ENCODE data around the gene PLEKHA1. TPM values are rescaled to one million over a fixed set of nuclear protein-coding genes. Genes with fewer than 3 reads are reported as not detected.
A peak's percentile ranks its signal among the peaks of the same experiment; 100 is the strongest.

The PLEKHA1 gene
- 127 TPM for polyA plus RNA-seq (ENCODE audit: insufficient read length)
- long read RNA-seq, donor 1, full-length matches to known transcripts, result 6 of 6 reads
- long read RNA-seq, donor 1, partial matches to known transcripts, result 0 of 6 reads
- long read RNA-seq, donor 1, other reads (novel, unspliced or antisense), result 0 of 6 reads
- long read RNA-seq, donor 2, full-length matches to known transcripts, result 8 of 8 reads
- long read RNA-seq, donor 2, partial matches to known transcripts, result 0 of 8 reads
- long read RNA-seq, donor 2, other reads (novel, unspliced or antisense), result 0 of 8 reads
- long read RNA-seq, donor 3, full-length matches to known transcripts, result 3 of 14 reads
- long read RNA-seq, donor 3, partial matches to known transcripts, result 11 of 14 reads
- long read RNA-seq, donor 3, other reads (novel, unspliced or antisense), result 0 of 14 reads
- long read RNA-seq, donor 4, full-length matches to known transcripts, result 1 of 1 reads
- long read RNA-seq, donor 4, partial matches to known transcripts, result 0 of 1 reads
- long read RNA-seq, donor 4, other reads (novel, unspliced or antisense), result 0 of 1 reads
- long read RNA-seq, donor 5, full-length matches to known transcripts, result 13 of 18 reads
- long read RNA-seq, donor 5, partial matches to known transcripts, result 0 of 18 reads
- long read RNA-seq, donor 5, other reads (novel, unspliced or antisense), result 5 of 18 reads
- long read RNA-seq, donor 6, full-length matches to known transcripts, result 7 of 7 reads
- long read RNA-seq, donor 6, partial matches to known transcripts, result 0 of 7 reads
- long read RNA-seq, donor 6, other reads (novel, unspliced or antisense), result 0 of 7 reads
- long read RNA-seq, donor 7, full-length matches to known transcripts, result 4 of 15 reads
- long read RNA-seq, donor 7, partial matches to known transcripts, result 0 of 15 reads
- long read RNA-seq, donor 7, other reads (novel, unspliced or antisense), result 11 of 15 reads
- long read RNA-seq, donor 8, result 0 reads

GRCh38 chr10:122374237-122374858 is at the start of gene PLEKHA1:
Gene PLEKHA1 (plus strand): TSS chr10:122374708. CDS start chr10:122393201, 18,493 bp downstream.
- DNase-seq, result peak; percentile 94

DNA sequence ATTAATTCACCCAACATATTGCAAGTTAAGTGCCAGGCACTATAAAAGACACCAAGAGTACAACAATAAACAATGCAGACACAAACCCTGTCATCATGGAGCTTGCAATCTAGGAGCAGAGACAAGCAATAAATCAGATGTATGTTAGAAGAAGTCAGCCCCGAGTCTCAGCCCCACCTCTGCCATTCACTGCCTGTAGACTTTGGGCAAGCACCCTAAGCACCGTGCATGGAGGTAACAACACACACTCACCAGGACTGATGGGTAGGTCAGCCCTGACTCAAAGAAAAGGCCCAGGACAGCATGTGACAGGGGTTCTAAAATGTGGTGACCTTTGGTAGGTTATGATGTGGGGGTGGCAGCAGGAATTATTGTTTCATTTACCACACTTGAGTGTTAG is 49.3 kb upstream of the PLEKHA1 start:
- DNase-seq, result no peak

DNA sequence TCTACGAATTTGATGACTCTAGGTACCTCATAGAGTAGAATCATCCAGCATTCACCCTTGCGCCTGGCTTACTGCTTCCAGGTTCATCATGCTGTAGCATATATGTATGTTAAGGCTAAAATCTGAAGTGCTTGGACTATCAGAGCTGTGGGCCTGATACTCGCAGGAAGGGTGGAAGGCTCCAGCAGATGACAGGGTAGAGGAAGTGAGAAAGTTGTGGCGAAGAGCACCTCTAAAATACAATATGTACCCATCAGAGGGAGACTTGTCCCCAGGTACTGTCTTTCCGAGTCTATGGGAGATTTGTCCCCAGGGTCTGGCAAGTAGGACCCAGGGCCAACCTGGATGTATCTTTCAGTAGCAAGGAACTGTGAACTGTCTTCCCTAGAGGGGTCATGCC is 48.1 kb upstream of the PLEKHA1 start:
- no peak for DNase-seq

- DNase-seq, result no peak
Observed at GRCh38 chr10:122326806-122327205, 47.7 kb upstream of the PLEKHA1 start.

DNA sequence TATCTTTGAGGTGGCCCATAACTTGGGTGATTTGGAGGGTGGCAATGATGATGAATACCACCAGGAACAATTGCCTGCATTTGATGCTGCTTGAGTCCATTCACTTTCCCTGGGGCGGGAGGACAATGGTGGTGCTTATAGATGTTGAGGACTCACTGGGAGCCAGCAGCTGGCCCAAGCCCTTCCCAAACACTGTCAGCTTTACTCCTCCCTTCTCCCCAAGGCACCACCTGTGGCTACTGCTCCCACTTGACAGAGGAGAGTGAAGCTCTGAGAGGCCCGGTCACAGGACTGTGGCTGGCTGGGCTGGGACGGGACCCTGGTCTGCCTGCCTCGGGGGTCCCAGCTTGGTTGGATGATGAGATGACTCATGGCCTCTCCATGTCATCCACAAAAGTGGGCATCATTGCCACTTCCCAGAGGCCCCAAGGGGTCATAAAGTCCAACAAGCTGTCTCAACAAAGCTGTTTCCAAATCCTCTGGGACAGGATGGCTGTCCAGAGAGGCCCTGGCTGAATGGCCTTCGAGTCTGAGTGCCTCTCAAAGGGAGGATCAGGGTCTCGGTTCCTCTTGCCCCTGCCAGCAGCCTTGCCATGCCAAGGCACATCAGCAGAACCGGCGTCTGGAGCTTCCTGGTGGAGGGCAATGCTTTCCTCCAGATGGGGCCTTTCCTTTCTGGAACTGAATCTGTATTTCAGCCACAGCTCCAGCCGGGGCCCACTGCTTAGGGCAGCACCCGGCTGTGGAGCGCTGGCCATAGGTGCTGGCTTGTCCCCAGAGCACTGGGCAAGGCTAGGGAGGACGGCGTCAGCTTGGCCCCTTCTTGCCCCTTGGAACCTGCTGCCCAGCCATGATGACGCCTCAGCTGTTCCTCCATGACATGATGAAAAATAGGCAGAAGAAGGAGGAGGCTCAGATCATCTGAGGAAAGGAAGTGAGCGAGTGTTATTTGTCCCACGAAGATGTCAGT is 47.0 kb upstream of the PLEKHA1 start:
- no peak for DNase-seq

DNA sequence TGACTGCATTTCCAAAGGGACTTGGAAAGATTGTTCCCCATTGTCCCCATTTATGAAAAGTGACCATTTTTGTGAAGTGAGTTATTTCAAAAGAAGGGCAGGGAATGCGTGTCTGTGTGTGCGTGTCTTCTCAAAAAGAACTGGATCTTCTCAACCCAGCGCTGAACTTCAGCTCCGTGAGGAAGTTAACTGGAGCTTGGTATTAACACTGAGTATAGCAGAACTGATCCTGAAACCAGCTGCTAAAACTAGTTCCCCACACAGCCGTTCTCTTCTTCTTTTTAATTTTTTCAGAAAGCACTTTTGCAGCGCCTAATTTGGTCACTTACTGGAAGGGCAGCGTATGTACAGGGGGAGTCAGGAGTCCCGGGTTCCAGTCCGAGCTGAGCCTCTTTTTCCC is 45.8 kb upstream of the PLEKHA1 start:
- no peak for DNase-seq

DNA sequence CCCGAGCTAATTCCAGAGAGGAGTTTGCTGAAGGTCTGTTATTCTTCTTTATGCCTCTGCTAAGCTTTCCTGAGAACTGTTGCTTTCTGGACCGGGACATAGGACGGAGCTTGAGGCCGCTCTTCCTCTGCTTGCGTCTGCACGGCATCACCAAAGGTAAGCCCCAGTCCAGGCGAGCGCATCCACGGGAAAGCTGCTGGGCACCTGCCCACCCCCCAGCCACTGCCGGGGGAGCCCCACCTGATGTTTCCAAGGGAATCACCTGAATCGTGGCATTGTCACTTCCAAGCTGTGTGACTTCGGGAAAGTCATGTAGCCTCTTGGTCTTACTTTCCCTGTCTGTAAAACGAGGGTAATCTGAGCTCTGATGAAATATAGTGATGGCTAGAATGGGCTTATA is 45.1 kb upstream of the PLEKHA1 start:
- DNase-seq, result no peak

DNA sequence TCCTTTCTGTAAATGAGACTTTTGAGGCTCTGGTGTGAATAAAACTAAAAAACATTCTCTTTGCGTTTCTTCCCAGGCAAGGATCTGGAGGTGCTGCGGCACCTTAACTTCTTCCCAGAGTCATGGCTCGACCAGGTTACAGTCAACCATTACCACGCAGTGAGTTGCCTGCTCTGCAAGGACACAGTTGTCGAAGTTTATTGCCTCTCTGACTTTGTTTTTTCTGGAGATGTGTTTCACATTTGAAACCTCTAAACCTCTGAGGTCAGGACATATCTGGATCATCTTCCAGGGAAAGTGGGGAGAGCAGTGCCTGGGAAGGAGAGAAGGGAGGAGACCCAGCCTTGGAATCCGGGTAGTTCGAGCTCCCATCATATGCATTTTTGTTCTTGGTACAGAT is 43.4 kb upstream of the PLEKHA1 start:
- no peak for DNase-seq

- DNase-seq, result no peak
Observed at GRCh38 chr10:122331615-122332446, 42.7 kb upstream of the PLEKHA1 start.

- DNase-seq, result no peak
Observed at GRCh38 chr10:122333037-122333436, 41.5 kb upstream of the PLEKHA1 start.

GRCh38 chr10:122336332-122336731 is 38.2 kb upstream of the PLEKHA1 start:
- DNase-seq, result no peak

DNA sequence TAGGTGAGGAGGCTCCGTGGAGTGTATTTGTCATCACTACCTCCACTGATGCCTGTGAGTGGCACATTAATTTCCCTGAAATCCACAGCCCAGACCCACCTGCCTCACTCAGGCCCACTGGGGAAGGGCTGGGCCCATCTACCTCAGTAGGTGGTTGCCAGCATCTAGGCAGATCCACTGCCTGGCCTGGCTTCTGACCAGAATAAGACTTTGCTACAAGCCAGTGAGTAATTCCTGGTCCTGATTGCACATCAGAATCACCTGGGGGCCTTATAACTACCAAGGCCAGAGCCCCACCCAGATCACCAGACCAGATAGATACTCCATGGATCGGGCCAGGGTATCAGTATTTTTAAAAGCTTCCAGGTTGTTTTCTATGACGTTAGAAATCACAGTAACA is 37.5 kb upstream of the PLEKHA1 start:
- DNase-seq, result no peak

DNA sequence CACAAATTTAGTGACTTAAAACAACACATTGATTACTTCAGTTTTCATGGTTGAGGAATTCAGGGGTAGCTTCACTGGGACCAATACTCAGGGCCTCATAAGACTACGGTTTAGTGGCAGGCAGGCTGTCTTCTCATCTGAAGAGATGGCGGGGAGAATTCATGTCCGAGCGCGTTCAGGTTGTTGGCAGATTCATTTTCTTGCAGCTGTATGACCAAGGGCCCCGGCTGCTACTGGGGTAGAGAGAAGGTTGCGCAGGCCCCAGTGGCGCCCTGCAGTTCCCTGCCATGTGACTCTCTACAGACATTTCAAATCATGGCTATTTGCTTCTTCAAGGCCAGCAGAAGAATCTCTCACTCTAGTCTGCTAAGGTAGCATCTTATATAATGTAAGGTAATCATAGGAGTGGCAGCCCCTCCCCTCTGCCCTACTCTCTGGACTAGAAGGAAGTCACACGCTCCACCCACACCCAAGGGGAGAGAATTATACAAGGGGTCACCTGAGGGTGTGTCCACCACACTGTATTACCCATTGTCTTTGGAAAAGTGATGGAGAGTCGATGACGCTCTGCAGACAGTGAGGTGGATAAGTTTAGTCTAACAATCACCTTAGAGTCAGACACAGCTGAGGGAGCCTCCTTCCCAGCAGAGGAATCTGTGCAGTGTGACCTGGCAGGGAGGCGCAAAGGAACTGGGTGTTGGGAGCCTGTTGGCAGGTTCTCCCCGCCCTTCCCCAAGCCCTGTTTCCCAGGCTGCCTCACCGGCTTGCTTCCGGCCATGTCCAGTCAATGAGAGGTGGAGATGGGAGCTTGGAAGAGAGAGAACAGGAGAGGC is 35.7 kb upstream of the PLEKHA1 start:
- DNase-seq, result no peak

- no peak for DNase-seq
Observed at GRCh38 chr10:122341141-122341810, 33.2 kb upstream of the PLEKHA1 start.

DNA sequence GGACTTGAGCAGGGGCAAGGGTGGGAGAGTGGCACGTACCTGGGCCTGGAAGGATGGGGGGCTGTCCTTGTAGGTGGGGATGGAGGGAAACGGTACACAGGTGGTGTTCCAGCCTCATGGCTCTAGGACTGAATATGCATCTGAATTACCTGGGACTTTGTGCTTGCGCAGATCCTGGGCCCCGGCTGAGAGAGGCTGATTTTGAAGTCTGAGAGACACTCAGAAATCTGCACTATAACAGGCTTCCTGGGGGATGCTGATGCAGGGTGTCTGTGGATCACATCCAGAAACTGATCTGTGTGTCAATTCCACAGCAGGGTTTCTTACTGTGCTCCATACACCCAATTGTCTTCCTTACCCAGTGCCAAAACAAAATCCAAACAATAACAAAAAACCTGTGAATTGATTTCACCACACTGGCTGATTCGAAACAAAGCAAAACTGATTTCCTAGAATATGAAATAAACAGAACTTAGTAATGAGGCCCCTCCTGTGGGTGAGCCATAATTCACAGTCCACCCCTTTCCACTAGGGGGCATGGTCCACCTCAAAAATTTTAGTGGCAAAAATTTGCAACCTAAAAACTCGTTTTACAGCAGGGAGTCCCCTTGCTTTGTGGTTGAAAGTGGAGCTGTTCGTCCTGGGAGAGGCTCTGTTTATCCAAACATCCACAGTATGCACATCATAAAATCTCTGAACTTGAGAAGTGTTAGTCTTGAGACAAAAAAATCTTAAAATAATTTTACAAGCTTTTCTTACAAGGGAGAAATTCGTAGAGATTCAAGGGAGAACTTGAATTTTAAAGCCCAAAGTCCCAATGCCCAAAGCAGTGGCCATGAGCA is 32.0 kb upstream of the PLEKHA1 start:
- peak; percentile 44 for DNase-seq

GRCh38 chr10:122343135-122343800 is 31.2 kb upstream of the PLEKHA1 start:
- no peak for DNase-seq

GRCh38 chr10:122343936-122344335 is 30.6 kb upstream of the PLEKHA1 start:
- no peak for DNase-seq

Data from left kidney (tissue), 8 donors.